ENCODE measurements around the gene RAB20.

DNA sequence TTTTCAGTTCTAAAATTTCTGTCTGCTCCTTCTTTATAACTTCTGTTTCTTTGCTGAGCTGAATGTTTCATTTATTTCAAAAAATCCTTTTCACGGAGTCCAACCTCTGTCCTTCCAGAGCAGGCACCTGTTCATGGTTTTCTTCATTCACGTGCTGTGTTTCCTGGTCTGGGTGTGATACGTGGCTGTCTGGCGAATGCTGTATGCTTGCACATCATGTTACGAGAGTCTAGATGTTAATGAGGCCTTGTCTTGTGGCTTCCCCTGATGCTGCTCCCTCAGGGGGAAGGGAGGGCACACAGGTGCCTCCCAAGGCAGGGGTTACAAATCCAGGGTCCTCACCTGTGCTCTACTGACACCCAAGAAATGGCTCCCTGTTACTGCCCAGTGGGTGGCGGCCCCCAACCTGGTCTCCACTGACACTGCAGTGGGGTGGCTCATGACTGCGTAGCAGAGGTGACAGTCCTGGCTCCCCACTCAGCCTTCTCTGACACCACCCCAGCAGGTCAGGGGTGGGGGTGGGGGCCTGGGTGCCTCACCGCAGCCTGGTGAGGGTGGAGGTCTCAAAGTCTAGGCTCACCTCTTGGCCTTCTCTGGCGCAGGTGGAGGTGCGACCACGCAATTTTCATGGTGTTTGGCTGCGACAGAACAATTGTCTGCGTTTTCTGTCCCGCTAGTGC lies 20.1 kb upstream of the RAB20 start:
- TF ChIP-seq, protein P1, sequence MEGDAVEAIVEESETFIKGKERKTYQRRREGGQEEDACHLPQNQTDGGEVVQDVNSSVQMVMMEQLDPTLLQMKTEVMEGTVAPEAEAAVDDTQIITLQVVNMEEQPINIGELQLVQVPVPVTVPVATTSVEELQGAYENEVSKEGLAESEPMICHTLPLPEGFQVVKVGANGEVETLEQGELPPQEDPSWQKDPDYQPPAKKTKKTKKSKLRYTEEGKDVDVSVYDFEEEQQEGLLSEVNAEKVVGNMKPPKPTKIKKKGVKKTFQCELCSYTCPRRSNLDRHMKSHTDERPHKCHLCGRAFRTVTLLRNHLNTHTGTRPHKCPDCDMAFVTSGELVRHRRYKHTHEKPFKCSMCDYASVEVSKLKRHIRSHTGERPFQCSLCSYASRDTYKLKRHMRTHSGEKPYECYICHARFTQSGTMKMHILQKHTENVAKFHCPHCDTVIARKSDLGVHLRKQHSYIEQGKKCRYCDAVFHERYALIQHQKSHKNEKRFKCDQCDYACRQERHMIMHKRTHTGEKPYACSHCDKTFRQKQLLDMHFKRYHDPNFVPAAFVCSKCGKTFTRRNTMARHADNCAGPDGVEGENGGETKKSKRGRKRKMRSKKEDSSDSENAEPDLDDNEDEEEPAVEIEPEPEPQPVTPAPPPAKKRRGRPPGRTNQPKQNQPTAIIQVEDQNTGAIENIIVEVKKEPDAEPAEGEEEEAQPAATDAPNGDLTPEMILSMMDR (IDR thresholded peaks at IDR 0.05), result no peak
- no peak for TF ChIP-seq POLR2A (IDR thresholded peaks at IDR 0.05)

All from lower leg skin (tissue), 3 donors.